HEK293T (cell line): ENCODE results near the gene MARF1.
A peak's percentile ranks its signal among the peaks of the same experiment; 100 is the strongest.

Source experiments
- CTCF ChIA-PET: fragments of 350-600 bp; formaldehyde crosslinking; extraction: SDS; loops from one replicate; lab custom pipeline; 2021; ENCODE audit warnings: antibody characterized with exemption, inconsistent platforms; lab: Yijun Ruan, JAX
- POLR2A ChIA-PET: fragments of 350-600 bp; formaldehyde crosslinking; extraction: SDS; loops from one replicate; lab custom pipeline; 2020; ENCODE audit warnings: antibody characterized with exemption, inconsistent platforms; lab: Yijun Ruan, JAX
- DNase-seq: peaks from one replicate; pipeline ENCODE4 v3.0.0; 2012; ENCODE audit warnings: mixed read lengths; ENCODE audit errors: extremely low spot score
- ARNT ChIP-seq: fragments of 450-650 bp; IDR thresholded peaks from 2 replicates; pipeline ENCODE4 v1.6.1; 2017; ENCODE audit warnings: mild to moderate bottlenecking
- BHLHE40 ChIP-seq: fragments of 450-650 bp; IDR thresholded peaks from 2 replicates; pipeline ENCODE4 v1.6.1; 2016; ENCODE audit warnings: mild to moderate bottlenecking, moderate library complexity, borderline replicate concordance
- CTBP1 ChIP-seq: fragments of 450-650 bp; IDR thresholded peaks from 2 replicates; pipeline ENCODE4 v1.6.1; 2016; ENCODE audit warnings: borderline replicate concordance
- ELF4 ChIP-seq: fragments of 450-650 bp; IDR thresholded peaks from 2 replicates; pipeline ENCODE4 v1.6.1; 2017; ENCODE audit warnings: antibody characterized with exemption
- FOXA1 ChIP-seq: fragments of 450-650 bp; IDR thresholded peaks from 2 replicates; pipeline ENCODE4 v1.6.1; 2016; ENCODE audit warnings: mild to moderate bottlenecking
- FOXK2 ChIP-seq: fragments of 450-650 bp; IDR thresholded peaks from 2 replicates; pipeline ENCODE4 v1.6.1; 2016; ENCODE audit warnings: mild to moderate bottlenecking
- FOXM1 ChIP-seq: fragments of 450-650 bp; IDR thresholded peaks from 2 replicates; pipeline ENCODE4 v1.6.1; 2017; ENCODE audit warnings: mild to moderate bottlenecking, borderline replicate concordance
- HDGF ChIP-seq: fragments of 450-650 bp; IDR thresholded peaks from 2 replicates; pipeline ENCODE4 v1.6.1; 2017; ENCODE audit warnings: antibody characterized with exemption, borderline replicate concordance
- L3MBTL2 ChIP-seq: fragments of 450-650 bp; conservative IDR thresholded peaks from 2 replicates; pipeline ENCODE4 v1.6.1; 2016; ENCODE audit warnings: mild to moderate bottlenecking
- LEF1 ChIP-seq: fragments of 450-650 bp; IDR thresholded peaks from 2 replicates; pipeline ENCODE4 v1.6.1; 2017; ENCODE audit warnings: mild to moderate bottlenecking, borderline replicate concordance
- NFRKB ChIP-seq: fragments of 450-650 bp; IDR thresholded peaks from 2 replicates; pipeline ENCODE4 v1.6.1; 2016; ENCODE audit warnings: mild to moderate bottlenecking, moderate library complexity
- SP1 ChIP-seq: fragments of 450-650 bp; IDR thresholded peaks from 2 replicates; pipeline ENCODE4 v1.6.1; 2017
- SUZ12 ChIP-seq: fragments of 450-650 bp; IDR thresholded peaks from 2 replicates; pipeline ENCODE4 v1.6.1; 2016; ENCODE audit warnings: mild to moderate bottlenecking
- TARDBP ChIP-seq: fragments of 450-650 bp; IDR thresholded peaks from 2 replicates; pipeline ENCODE4 v1.6.1; 2016
- ZNF384 ChIP-seq: fragments of 450-650 bp; IDR thresholded peaks from 2 replicates; pipeline ENCODE4 v1.6.1; 2016
- TF ChIP-seq, protein P1 (sequence below): fragments of 450-650 bp; IDR thresholded peaks from 2 replicates; pipeline ENCODE4 v1.6.1; 2016

Gene MARF1

DNA sequence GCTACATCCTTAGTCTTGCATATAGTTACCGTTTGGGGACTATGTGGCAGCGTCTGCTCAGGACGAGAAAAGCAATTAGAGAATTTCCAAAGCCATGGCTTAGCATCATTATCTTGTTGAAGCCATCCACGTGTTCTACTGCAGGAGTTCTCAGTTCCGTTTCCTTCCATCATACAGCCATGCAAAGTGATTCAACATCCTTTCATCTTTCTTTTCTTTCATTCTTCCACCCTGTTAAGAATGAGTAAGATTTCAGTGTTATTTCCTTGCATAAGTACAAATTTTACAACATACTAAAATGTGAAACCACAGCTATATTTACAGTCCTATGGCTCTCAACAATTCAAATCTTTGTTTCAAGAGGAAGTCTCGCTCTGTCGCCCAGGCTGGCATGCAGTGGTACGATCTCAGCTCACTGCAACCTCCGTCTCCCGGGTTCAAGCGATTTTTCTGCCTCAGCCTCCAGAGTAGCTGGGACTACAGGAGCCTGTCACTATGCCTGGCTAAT is 3.8 kb downstream of the MARF1 start:
- DNase-seq, result no peak
- TF ChIP-seq ARNT (no peak), NFRKB (no peak), L3MBTL2 (no peak), SUZ12 (no peak), FOXK2 (no peak), BHLHE40 (no peak), FOXM1 (no peak), TARDBP (no peak), HDGF (no peak), CTBP1 (no peak), SP1 (no peak), ZNF384 (no peak), FOXA1 (no peak), ELF4 (no peak)
- TF ChIP-seq, protein P1, sequence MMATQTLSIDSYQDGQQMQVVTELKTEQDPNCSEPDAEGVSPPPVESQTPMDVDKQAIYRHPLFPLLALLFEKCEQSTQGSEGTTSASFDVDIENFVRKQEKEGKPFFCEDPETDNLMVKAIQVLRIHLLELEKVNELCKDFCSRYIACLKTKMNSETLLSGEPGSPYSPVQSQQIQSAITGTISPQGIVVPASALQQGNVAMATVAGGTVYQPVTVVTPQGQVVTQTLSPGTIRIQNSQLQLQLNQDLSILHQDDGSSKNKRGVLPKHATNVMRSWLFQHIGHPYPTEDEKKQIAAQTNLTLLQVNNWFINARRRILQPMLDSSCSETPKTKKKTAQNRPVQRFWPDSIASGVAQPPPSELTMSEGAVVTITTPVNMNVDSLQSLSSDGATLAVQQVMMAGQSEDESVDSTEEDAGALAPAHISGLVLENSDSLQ, result no peak
- ChIA-PET CTCF (no interaction called here), POLR2A (no interaction called here)

DNA sequence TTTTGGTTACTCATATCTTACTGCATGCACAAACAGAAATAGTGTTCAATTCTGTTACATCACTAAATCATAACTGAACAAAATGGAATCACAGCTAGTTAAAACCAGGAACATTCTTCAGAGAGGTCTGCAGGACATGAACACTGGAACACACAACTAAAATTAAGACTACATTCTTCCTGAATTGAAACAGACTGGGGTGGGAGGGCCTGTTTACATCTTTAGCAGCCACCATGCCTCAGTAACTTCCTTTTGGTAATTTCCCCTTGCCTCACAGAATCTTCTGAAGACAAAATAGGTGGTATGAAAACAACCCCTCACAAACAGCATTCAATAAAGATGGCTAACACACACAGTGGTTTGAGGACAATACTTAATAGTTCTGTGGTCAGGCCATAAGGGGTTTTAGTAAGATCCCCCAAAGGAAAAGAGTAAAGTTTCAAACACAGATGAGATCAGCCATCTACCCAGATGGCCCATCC is 6.5 kb downstream of the MARF1 start:
- POLR2A ChIA-PET, result no interaction called here
- DNase-seq, result no peak
- CTCF ChIA-PET, result no interaction called here
- TF ChIP-seq NFRKB, result no peak
- no peak for TF ChIP-seq ELF4
- no peak for TF ChIP-seq LEF1
- TF ChIP-seq HDGF, result no peak
- no peak for TF ChIP-seq FOXA1
- no peak for TF ChIP-seq L3MBTL2
- TF ChIP-seq FOXK2, result no peak
- TF ChIP-seq, protein P1, result no peak
- no peak for TF ChIP-seq SUZ12
- TF ChIP-seq SP1, result no peak
- TF ChIP-seq ARNT, result no peak
- no peak for TF ChIP-seq FOXM1
- no peak for TF ChIP-seq CTBP1
- TF ChIP-seq ZNF384, result no peak
- no peak for TF ChIP-seq TARDBP
- TF ChIP-seq BHLHE40, result no peak

GRCh38 chr16:15635926-15636325 is 7.0 kb downstream of the MARF1 start:
- POLR2A ChIA-PET, result no interaction called here
- no peak for TF ChIP-seq FOXM1
- TF ChIP-seq, protein P1, result no peak
- TF ChIP-seq SUZ12, result no peak
- no peak for TF ChIP-seq ELF4
- TF ChIP-seq L3MBTL2, result no peak
- TF ChIP-seq TARDBP, result no peak
- no peak for TF ChIP-seq ARNT
- TF ChIP-seq NFRKB, result no peak
- CTCF ChIA-PET, result no interaction called here
- DNase-seq, result no peak

DNA sequence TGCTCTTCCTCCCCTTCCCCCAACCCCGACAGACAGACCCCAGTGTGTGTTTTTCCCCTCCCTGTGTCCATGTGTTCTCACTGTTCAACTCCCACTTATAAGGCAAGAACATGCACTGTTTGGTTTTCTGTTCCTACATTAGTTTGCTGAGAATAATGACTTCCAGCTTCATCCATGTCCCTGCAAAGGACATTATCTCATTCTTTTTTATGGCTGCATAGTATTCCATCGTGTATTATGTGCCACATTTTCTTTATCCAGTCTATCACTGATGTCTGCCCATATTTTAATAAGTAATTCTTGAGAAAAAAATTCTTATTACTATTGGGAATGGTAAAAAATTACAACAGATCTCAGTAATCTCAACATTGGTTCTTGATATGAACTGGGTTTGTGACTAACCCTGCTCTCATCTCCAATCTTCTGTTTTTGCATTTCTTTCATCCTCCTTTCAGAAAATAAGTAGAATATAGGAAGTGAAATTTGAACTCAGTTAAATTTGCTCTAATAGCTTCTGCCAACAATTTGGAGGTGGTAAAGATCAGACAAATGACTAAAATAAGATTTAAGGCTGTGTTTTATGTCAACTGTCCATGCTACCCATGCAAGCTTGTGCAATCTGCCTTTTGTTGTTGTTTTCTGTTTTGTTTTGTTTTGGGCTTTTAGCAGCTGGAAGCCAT is 11.1 kb downstream of the MARF1 start:
- POLR2A ChIA-PET, result interaction anchor here (1.2 kb wide), 1 partner anchor 11 kb away, joined by 3 read pairs; the partner anchor contains the start of gene MARF1
- TF ChIP-seq BHLHE40 (no peak), CTBP1 (no peak), FOXM1 (no peak), TARDBP (no peak), ARNT (no peak)
- CTCF ChIA-PET, result no interaction called here
- no peak for DNase-seq

GRCh38 chr16:15621889-15622288 is 21.1 kb downstream of the MARF1 start:
- TF ChIP-seq FOXA1, result no peak
- no peak for TF ChIP-seq BHLHE40
- no peak for TF ChIP-seq ARNT
- TF ChIP-seq TARDBP, result no peak
- no peak for TF ChIP-seq SP1
- TF ChIP-seq, protein P1, result no peak
- no peak for TF ChIP-seq CTBP1
- no peak for TF ChIP-seq ZNF384
- TF ChIP-seq ELF4, result no peak
- TF ChIP-seq FOXM1, result no peak
- no peak for TF ChIP-seq SUZ12
- TF ChIP-seq NFRKB, result no peak
- TF ChIP-seq HDGF, result no peak
- no peak for TF ChIP-seq L3MBTL2
- POLR2A ChIA-PET, result interaction anchor here (1.8 kb wide), 1 partner anchor 21 kb away, joined by 6 read pairs; the partner anchor contains the start of gene MARF1
- DNase-seq, result no peak
- CTCF ChIA-PET, result no interaction called here

GRCh38 chr16:15621456-15621855 is 21.5 kb downstream of the MARF1 start:
- ChIA-PET CTCF (no interaction called here), POLR2A (interaction anchor here (1.8 kb wide), 1 partner anchor 21 kb away, joined by 6 read pairs; the partner anchor contains the start of gene MARF1)
- DNase-seq, result no peak
- TF ChIP-seq CTBP1 (no peak), ELF4 (no peak)
- TF ChIP-seq, protein P1, result 0 out of 2 replicates have a peak, but pooled peaks have one; percentile 16
